Stimulated activated CD8-positive, alpha-beta memory T cell treated with anti-CD3 and anti-CD28 coated beads, Interleukin-4, amount 100 ng/mL, for 48 hours (primary cell): ENCODE measurements around the gene PIK3R4.

Source experiments
- DNase-seq: peaks from one replicate; pipeline ENCODE4 v3.0.0-alpha.2; 2020

PIK3R4 gene

GRCh38 chr3:130687327-130687726 is 59.3 kb downstream of the PIK3R4 start:
- no peak for DNase-seq

- no peak for DNase-seq
These were observed 59.8 kb downstream of the PIK3R4 start for GRCh38 chr3:130686833-130687232.

- DNase-seq = no peak
These were observed 64.5 kb downstream of the PIK3R4 start for GRCh38 chr3:130682131-130682530.

GRCh38 chr3:130679218-130679617 is 67.4 kb downstream of the PIK3R4 start:
- no peak for DNase-seq

GRCh38 chr3:130677343-130677742 is 69.3 kb downstream of the PIK3R4 start:
- DNase-seq = no peak

GRCh38 chr3:130671545-130672312 is 74.9 kb downstream of the PIK3R4 start:
- no peak for DNase-seq

GRCh38 chr3:130669740-130670139 is 76.9 kb downstream of the PIK3R4 start:
- no peak for DNase-seq

- DNase-seq = no peak
These were observed 83.5 kb downstream of the PIK3R4 start for GRCh38 chr3:130663092-130663491.

GRCh38 chr3:130662501-130662996 is 84.1 kb downstream of the PIK3R4 start:
- DNase-seq = no peak

GRCh38 chr3:130661140-130661891 is 85.3 kb downstream of the PIK3R4 start:
- no peak for DNase-seq

GRCh38 chr3:130659911-130660310 is 86.7 kb downstream of the PIK3R4 start:
- DNase-seq = no peak

GRCh38 chr3:130658678-130659077 is 88.0 kb downstream of the PIK3R4 start:
- no peak for DNase-seq

- no peak for DNase-seq
These were observed 90.0 kb downstream of the PIK3R4 start for GRCh38 chr3:130656627-130657026.

GRCh38 chr3:130654921-130655320 is 91.7 kb downstream of the PIK3R4 start:
- DNase-seq = no peak

- no peak for DNase-seq
These were observed 92.5 kb downstream of the PIK3R4 start for GRCh38 chr3:130654091-130654490.

GRCh38 chr3:130649061-130649654 is 97.5 kb downstream of the PIK3R4 start:
- DNase-seq = no peak

GRCh38 chr3:130648293-130648692 is 98.3 kb downstream of the PIK3R4 start:
- no peak for DNase-seq

- DNase-seq = no peak
These were observed 101.4 kb downstream of the PIK3R4 start for GRCh38 chr3:130645261-130645660.

GRCh38 chr3:130644628-130645253 is 101.9 kb downstream of the PIK3R4 start:
- DNase-seq = no peak

GRCh38 chr3:130640027-130640426 is 106.6 kb downstream of the PIK3R4 start:
- no peak for DNase-seq

- DNase-seq = no peak
These were observed 110.0 kb downstream of the PIK3R4 start for GRCh38 chr3:130636480-130637234.

GRCh38 chr3:130635978-130636377 is 110.7 kb downstream of the PIK3R4 start:
- DNase-seq = no peak

GRCh38 chr3:130635285-130635684 is 111.3 kb downstream of the PIK3R4 start:
- no peak for DNase-seq
